Muscle layer of colon (tissue), 2 donors: ENCODE measurements around the gene PAIP2.
"Not testable (repeated sequence)": the region's sequence is repeated elsewhere in the genome, so short reads cannot be mapped to it uniquely, and the experiment has no call there.

ENCODE experiments used
- H3K27ac ChIP-seq: one replicate; pipeline ENCODE4 v1.7.0; 2013; ENCODE audit warnings: low read depth, mild to moderate bottlenecking, low read length, moderate library complexity
- H3K27me3 ChIP-seq, 2 donors: one replicate each; pipeline ENCODE4 v1.7.0; 2013; ENCODE audit warnings: low read length in 2 of 2, mild to moderate bottlenecking in 2 of 2; ENCODE audit not compliant: insufficient read depth in 2 of 2, control insufficient read depth in 1 of 2
- H3K36me3 ChIP-seq: one replicate; pipeline ENCODE4 v1.7.0; 2013; ENCODE audit warnings: mild to moderate bottlenecking, low read length; ENCODE audit not compliant: insufficient read depth
- H3K4me1 ChIP-seq: one replicate; pipeline ENCODE4 v1.7.0; 2013; ENCODE audit warnings: mild to moderate bottlenecking, low read length; ENCODE audit not compliant: insufficient read depth
- H3K4me3 ChIP-seq, 2 donors: one replicate each; pipeline ENCODE4 v1.7.0; 2013; ENCODE audit warnings: low read length in 2 of 2, low read depth in 1 of 2, mild to moderate bottlenecking in 1 of 2, moderate library complexity in 1 of 2
- H3K9ac ChIP-seq: one replicate; pipeline ENCODE4 v1.7.0; 2013; ENCODE audit warnings: low read length
- H3K9me3 ChIP-seq: one replicate; pipeline ENCODE4 v1.7.0; 2013; ENCODE audit warnings: mild to moderate bottlenecking, low read length
- donor health status: abdominal sarcoma.
- donor health status: Adenocarcinoma of cecum.

Gene PAIP2

DNA sequence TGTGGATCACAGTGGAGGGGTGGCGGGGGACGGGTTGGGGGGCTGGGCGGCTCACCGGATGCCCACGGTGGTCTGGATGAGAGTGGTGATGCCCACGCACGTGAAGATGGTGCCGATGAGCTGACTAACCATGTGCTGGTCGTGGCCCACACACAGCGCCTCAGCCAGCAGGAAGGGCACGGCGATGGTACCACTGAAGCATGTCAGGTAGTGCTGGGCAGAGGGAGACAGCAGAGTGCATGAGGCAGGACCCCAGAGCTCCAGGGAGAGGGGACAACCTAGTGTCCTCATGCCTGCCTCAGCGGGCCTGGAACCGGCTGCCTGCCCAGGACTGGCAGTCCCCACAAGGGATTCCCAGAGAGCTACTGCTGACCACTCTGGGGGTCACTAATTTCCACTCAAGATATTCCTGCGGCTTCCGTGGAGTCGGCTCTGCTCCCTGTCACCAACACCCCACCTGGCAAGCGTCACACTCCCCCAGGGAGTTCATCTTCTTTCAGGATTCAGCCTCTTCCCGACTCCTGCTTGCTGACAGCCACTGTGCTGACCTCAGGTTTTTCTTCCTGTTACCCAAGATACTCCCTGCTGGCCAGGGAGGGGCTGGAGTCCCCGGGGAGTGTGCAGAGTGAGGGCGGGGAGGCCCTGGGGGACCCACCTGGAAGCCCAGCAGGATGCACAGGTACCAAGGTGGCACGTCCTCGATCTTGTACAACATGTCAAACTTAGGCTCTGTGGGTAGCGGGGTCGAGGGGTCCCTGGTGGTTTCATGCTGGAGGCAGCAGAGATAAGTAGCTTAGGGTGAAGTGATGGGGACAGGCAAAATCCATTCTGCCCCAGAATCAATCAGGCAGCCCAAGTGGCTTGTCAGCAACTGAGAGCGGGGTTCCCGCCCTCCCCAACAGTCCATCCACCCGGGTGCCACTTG lies 40.4 kb downstream of the PAIP2 start:
- no peaks in the 10 kb centered on the region for H3K9me3 ChIP-seq
- no peak overlapping the region for H3K9ac ChIP-seq
- H3K27me3 ChIP-seq: no peaks in the 10 kb centered on the region
- no peak overlapping the region for H3K4me3 ChIP-seq
- no peaks in the 10 kb centered on the region for H3K36me3 ChIP-seq
- no peak overlapping the region for H3K27ac ChIP-seq
- no peaks in the 10 kb centered on the region for H3K4me1 ChIP-seq

GRCh38 chr5:139382807-139383206 lies 41.2 kb downstream of the PAIP2 start:
- no peak overlapping the region for H3K27ac ChIP-seq
- no peaks in the 10 kb centered on the region for H3K9me3 ChIP-seq
- H3K4me3 ChIP-seq: no peak overlapping the region
- H3K27me3 ChIP-seq: no peaks in the 10 kb centered on the region
- no peak overlapping the region for H3K9ac ChIP-seq
- no peaks in the 10 kb centered on the region for H3K36me3 ChIP-seq
- H3K4me1 ChIP-seq: no peaks in the 10 kb centered on the region

GRCh38 chr5:139383275-139383992 lies 41.8 kb downstream of the PAIP2 start, which contains the start of gene SLC23A1:
TSS of gene SLC23A1 (minus strand) at chr5:139383297. CDS start at chr5:139383253, 44 bp downstream.
- Histone ChIP-seq H3K9me3 (no peaks in the 10 kb centered on the region), H3K27me3 (no peaks in the 10 kb centered on the region), H3K4me3 (no peak within 1 kb of the TSS), H3K4me1 (no peaks in the 10 kb centered on the region), H3K9ac (no peak within 1 kb of the TSS), H3K27ac (no peak within 1 kb of the TSS), H3K36me3 (no peaks in the 10 kb centered on the region)

DNA sequence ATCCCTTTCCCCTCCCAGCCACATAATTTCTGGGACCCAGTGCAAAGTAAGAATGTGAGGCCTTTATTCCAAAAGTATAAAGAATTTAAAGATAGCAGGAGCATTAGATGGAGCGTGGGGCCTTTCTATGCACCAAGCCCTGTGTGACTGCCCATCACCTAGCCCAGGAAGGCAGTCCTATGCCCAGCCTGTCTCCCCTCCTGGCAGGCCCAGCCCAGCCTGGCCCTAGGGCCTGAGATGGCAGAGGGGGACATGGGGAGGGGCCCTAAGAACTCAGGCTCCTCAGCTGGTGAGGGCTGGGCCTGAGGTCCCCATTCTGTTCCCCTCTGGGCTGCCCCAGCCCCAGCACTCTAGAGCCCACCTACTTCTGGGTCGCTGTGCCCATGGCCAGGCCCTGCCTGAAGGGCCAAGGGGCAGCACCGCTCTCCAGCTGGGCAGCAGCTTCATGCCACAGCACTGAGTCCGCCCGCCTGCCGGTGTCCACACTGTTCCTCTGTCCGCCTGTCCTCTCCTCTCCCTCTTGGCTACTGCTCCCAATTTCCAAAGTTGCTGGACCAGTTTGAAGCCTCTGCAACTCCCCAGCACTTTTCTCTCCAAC lies 42.4 kb downstream of the PAIP2 start:
- Histone ChIP-seq H3K36me3 (no peaks in the 10 kb centered on the region), H3K9me3 (no peaks in the 10 kb centered on the region), H3K4me1 (no peaks in the 10 kb centered on the region), H3K4me3 (no peak overlapping the region), H3K9ac (no peak overlapping the region), H3K27me3 (no peaks in the 10 kb centered on the region), H3K27ac (no peak overlapping the region)

DNA sequence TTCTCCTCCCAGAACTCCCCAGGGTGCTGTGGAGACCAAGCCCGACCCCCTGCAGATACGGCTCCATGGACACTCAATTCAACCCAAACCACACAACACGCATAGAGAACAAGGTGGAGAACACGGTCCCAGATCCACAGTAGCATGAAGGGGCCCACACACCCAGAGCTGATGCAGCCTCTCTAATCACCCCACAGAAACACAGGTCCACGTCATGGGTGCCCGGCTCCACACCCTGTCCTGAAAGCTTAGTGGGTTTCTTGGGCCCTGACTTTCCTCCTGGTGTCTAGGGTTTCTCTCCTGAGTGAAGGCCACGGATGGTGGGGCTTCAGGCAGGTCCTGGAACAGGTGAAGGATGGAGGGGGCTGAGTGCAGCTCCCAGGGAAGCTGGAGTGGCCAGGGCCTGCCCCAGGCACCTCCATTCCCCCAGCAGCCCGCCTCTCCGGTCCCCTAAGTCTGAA lies 43.0 kb downstream of the PAIP2 start:
- Histone ChIP-seq H3K36me3 (no peaks in the 10 kb centered on the region), H3K27me3 (no peaks in the 10 kb centered on the region), H3K9ac (no peak overlapping the region), H3K4me3 (peak overlapping the region in 1 of 2 donors; percentile 32), H3K4me1 (no peaks in the 10 kb centered on the region), H3K9me3 (no peaks in the 10 kb centered on the region), H3K27ac (no peak overlapping the region)

DNA sequence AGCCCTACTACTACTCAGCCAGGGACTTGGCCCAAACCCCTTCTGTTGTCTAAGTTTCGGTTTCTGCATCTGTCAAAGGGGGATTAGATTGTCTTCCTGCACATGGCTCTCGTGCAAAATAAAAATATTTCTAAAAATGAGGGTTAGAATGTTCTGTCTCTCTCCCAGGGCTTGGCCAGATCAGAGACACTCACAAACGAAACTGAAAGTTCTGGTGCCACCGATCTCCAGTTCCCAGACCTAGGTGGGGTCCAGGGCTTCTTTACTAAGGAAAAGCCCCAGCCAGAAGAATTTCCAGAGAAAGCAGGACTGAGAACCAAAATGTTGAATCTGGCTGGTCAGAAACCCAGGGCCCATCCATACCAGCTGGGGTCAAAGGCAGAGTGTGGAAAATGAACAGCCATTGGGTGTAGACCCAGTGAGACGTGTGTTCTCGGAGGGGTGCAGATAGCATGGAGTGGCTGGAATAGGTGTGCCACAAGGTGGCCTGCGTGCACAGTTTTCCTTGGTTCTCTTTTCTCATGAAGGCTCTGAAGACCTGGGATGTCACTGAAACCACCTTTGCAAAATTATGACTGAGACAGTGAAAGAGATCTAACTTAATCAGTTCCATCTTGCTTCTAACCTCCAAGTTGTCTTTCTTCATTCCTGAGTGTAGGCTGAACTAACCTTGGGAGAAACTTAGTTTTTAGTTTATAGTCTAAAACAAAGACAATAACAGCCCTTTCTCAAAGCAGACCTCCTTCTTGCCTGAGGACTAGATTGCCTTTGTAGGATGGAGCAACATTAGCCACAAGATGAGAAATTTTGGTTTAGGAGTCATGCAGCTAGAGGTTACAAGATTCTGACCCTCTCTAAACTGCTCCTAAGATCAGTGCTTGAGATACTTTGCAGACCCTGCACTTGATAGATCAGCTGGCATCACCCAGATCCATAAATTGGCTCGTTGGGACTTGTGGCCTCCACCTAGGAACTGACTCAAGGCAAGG lies 43.7 kb downstream of the PAIP2 start:
- Histone ChIP-seq H3K4me3 (peak overlapping the region in 1 of 2 donors; percentile 32), H3K9ac (no peak overlapping the region)

GRCh38 chr5:139386050-139386438 lies 44.4 kb downstream of the PAIP2 start:
- Histone ChIP-seq H3K9me3 (no peaks in the 10 kb centered on the region), H3K9ac (no peak overlapping the region), H3K4me1 (no peaks in the 10 kb centered on the region), H3K4me3 (no peak overlapping the region), H3K27me3 (no peaks in the 10 kb centered on the region), H3K27ac (no peak overlapping the region), H3K36me3 (no peaks in the 10 kb centered on the region)

More for the DNA sequence above, 43.7 kb downstream of the PAIP2 start:
- Histone ChIP-seq H3K36me3 (no peaks in the 10 kb centered on the region), H3K9me3 (no peaks in the 10 kb centered on the region), H3K27me3 (no peaks in the 10 kb centered on the region), H3K4me1 (no peaks in the 10 kb centered on the region), H3K27ac (no peak overlapping the region)

GRCh38 chr5:139386956-139387355 lies 45.3 kb downstream of the PAIP2 start:
- not testable (repeated sequence) for H3K27me3 ChIP-seq, H3K27ac ChIP-seq, H3K36me3 ChIP-seq, H3K9ac ChIP-seq, H3K4me1 ChIP-seq, H3K9me3 ChIP-seq, H3K4me3 ChIP-seq

DNA sequence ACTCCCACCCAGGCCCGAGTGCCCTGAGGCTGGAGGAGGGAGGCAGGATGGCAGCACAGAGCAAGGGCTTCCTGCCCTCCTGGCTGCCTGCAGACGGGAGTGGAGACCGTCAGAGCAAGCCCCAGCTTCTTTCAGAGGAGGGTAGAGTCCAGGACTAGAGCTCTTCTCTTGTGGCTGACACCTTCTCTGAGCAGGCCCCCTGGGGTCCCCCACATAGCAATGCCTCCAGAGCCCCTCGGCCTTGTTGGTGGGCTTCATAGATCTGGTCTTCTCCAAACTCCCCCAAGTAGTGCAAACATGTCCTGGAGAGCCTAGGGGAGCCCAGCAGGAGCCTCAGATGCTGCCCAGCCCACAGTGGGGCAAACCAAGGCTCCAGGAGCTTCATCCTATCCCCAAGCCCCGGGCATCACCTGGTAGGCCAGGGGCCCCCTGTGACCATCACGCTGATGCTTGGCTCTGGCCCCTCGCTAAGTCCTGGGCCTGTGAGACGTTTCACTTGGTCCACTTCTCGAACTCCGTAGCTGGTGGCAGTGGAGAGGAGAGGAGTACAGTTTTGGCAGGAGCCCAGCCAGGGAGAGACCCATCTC lies 46.0 kb downstream of the PAIP2 start:
- Histone ChIP-seq H3K27ac (no peak overlapping the region), H3K9ac (no peak overlapping the region), H3K27me3 (peaks cover 0 to 15% of the 10 kb centered on the region in 2 donors), H3K36me3 (no peaks in the 10 kb centered on the region), H3K4me3 (no peak overlapping the region), H3K9me3 (no peaks in the 10 kb centered on the region), H3K4me1 (no peaks in the 10 kb centered on the region)

DNA sequence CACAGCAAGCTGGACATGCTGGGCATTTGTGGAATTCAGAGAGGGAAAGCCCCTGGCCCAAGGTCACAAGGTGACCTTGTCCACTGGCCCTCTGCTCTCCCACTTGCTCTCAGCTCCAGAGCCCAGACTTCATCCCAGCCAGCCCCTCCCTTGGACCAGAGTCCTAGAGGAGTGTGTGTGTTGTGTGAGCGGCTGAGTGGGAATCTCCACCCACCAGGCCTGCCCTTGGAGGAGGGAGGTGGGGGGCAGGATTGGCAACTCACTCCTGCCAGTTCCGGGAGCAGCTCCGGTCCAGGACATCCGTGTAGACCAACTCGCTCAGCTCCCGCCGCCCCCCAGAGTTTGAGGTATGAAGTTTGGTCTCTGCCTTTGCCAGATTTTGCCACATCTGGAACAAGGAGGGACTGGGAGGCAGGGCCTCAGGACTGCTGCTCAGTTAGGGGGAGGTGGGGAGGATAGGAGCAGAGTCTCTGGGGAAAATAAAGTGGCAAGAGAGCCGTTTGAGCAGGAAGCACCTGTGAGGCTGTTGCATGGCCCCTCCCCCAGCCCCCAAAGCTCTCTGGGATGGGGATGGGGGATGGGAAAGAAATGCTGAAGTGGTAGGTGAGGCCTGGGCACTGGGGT lies 46.7 kb downstream of the PAIP2 start:
- Histone ChIP-seq H3K4me3 (no peak overlapping the region), H3K9me3 (no peaks in the 10 kb centered on the region), H3K36me3 (no peaks in the 10 kb centered on the region), H3K27me3 (peaks cover 5 to 21% of the 10 kb centered on the region in 2 donors), H3K9ac (no peak overlapping the region), H3K27ac (no peak overlapping the region), H3K4me1 (peaks cover 2% of the 10 kb centered on the region)
